GM21528 (cell line): ENCODE measurements around the gene ENPP6.
"Not testable (repeated sequence)": the region's sequence is repeated elsewhere in the genome, so short reads cannot be mapped to it uniquely, and the experiment has no call there.

Experiments used
- ATAC-seq: cut with Tn5 transposase; IDR thresholded peaks from one replicate; pipeline ENCODE4 v1.9.1; 2021; ENCODE audit warnings: mild to moderate bottlenecking, moderate library complexity; ENCODE audit not compliant: unreplicated experiment, low FRiP score

Gene ENPP6

GRCh38 chr4:184066584-184067300, 150.9 kb downstream of the ENPP6 start:
- ATAC-seq = no peak

- no peak for ATAC-seq
These were observed 152.8 kb downstream of the ENPP6 start for GRCh38 chr4:184064877-184065276.

GRCh38 chr4:184062769-184063168, 154.9 kb downstream of the ENPP6 start:
- no peak for ATAC-seq

- no peak for ATAC-seq
These were observed 156.1 kb downstream of the ENPP6 start for GRCh38 chr4:184061582-184061981.

- ATAC-seq = no peak
These were observed 158.6 kb downstream of the ENPP6 start for GRCh38 chr4:184059099-184059498.

- ATAC-seq = no peak
These were observed 159.6 kb downstream of the ENPP6 start for GRCh38 chr4:184058026-184058425.

GRCh38 chr4:184056877-184057276, 160.8 kb downstream of the ENPP6 start:
- no peak for ATAC-seq

GRCh38 chr4:184053434-184053833, 164.2 kb downstream of the ENPP6 start:
- no peak for ATAC-seq

GRCh38 chr4:184052616-184053015, 165.1 kb downstream of the ENPP6 start:
- no peak for ATAC-seq

- ATAC-seq = not testable (repeated sequence)
These were observed 166.4 kb downstream of the ENPP6 start for GRCh38 chr4:184051262-184051661.

GRCh38 chr4:184046148-184046547, 171.5 kb downstream of the ENPP6 start:
- no peak for ATAC-seq

- ATAC-seq = no peak
These were observed 176.5 kb downstream of the ENPP6 start for GRCh38 chr4:184041156-184041555.

GRCh38 chr4:184039963-184040383, 177.7 kb downstream of the ENPP6 start:
- no peak for ATAC-seq
